GM13977 (cell line): ENCODE results near the gene BAIAP2L2.

Source experiments
- DNase-seq: peaks from one replicate; pipeline ENCODE4 v3.0.0; 2012; ENCODE audit warnings: low spot score
- in situ Hi-C: fragments of 300-500 bp; cut with MboI; formaldehyde crosslinking; loops from one replicate; pipeline ENCODE4 v1.12.0; 2022; ENCODE audit warnings: low sequenced_read_pairs, low pct_unique_long_range_greater_than_20kb, mixed read lengths, inconsistent platforms; ENCODE audit not compliant: unreplicated experiment
- TF ChIP-seq, protein P1 (sequence below): IDR thresholded peaks from 2 replicates; pipeline ENCODE4 v1.5.1; 2012; ENCODE audit warnings: mild to moderate bottlenecking, control low read depth; ENCODE audit not compliant: insufficient read depth; ENCODE audit errors: extremely low read depth, missing control alignments

The BAIAP2L2 gene

DNA sequence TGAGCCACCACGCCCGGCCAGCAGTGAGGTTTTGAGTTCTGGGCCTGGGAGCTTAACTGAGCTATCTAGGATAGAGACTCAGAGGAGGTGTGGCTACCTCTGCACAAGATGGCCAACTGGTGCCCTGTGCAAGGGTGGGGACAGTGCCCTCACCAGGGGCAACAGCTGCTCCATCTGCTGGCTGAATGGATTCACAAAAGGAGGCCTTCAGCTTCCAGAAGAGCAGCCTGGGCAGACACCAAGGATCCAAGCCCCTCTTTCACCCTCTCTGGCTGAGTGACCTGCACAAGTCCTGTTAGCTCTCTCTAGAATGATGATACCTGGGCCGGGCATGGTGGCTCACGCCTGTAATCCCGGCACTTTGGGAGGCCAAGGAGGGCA is 33.5 kb upstream of the BAIAP2L2 start:
- in situ Hi-C loops, result no loop called here
- TF ChIP-seq, protein P1, sequence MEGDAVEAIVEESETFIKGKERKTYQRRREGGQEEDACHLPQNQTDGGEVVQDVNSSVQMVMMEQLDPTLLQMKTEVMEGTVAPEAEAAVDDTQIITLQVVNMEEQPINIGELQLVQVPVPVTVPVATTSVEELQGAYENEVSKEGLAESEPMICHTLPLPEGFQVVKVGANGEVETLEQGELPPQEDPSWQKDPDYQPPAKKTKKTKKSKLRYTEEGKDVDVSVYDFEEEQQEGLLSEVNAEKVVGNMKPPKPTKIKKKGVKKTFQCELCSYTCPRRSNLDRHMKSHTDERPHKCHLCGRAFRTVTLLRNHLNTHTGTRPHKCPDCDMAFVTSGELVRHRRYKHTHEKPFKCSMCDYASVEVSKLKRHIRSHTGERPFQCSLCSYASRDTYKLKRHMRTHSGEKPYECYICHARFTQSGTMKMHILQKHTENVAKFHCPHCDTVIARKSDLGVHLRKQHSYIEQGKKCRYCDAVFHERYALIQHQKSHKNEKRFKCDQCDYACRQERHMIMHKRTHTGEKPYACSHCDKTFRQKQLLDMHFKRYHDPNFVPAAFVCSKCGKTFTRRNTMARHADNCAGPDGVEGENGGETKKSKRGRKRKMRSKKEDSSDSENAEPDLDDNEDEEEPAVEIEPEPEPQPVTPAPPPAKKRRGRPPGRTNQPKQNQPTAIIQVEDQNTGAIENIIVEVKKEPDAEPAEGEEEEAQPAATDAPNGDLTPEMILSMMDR, result no peak
- no peak for DNase-seq

DNA sequence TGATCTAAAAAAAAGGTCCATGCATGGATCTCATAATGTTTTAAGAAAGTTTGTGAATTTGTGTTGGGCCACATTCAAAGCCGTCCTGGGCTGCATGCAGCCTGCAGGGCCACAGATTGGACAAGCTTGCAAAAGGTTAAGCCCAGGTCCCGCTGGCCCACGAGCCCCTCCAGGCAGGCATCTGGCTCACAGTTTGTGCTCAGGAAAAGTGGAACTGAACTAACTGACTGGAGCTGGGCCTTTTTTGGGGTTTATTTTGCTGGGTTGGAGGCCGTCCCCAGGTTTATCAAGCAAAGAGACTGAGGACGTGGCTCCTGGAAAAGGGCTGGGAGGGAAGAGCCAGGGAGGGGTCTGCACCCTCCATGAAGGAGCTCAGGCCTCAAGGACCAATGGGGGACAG is 32.1 kb upstream of the BAIAP2L2 start:
- TF ChIP-seq, protein P1, result no peak
- in situ Hi-C loops, result no loop called here

DNA sequence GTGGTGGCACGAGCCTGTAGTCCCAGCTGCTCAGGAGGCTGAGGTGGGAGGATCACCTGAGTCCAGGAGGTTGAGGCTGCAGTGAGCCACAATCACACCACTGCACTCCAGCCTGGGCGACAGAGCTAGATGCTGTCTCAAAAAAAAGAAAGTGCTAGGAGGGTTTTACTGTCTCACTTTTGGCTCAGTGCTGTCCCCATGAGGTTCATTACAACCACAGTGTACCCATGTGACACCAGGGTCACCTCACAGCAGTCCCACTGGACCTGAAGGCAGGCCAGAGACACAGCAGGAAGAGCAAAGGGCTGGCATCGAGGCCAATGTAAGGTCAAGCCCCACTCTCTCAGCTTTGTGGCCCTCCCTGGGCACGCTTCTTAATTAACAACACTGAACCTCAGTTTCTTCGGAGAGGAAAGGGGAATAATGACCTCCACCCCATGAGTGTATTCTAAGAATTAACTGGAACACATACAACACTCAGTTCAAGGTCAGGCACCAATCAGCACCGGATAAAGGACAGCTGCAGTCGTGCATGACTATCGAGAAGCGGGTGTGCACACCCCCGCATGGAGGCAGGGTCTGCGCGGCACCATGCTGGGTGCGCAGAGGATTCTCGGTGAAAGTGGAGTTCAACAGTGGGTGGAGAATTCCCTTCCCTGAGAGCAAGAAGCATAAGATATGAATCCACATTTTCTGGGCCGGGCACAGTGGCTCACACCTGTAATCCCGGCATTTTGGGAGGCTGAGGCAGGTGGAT is 30.9 kb upstream of the BAIAP2L2 start:
- TF ChIP-seq, protein P1, result no peak
- in situ Hi-C loops, result no loop called here
- DNase-seq, result no peak

More for the DNA sequence above, 32.1 kb upstream of the BAIAP2L2 start:
- DNase-seq, result no peak

DNA sequence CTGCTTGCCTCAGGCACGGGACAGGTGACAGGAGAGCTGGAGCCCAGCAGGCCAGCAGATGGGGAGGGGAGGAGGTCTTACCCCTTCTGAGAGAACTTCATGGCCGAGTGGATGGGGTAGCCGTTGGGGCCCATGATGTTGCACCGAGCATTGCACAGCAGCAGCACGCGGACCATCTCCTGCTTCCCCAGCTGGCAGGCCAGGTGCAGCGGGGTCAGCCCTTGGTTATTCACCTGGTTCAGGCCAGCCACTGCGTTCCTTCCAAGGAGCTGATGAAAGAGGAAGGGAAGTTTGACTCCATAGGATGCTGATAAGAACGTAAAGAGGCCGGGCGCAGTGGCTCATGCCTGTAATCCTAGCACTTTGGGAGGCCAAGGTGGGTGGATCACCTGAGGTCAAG is 29.4 kb upstream of the BAIAP2L2 start:
- no peak for DNase-seq
- in situ Hi-C loops, result no loop called here
- TF ChIP-seq, protein P1, result no peak

DNA sequence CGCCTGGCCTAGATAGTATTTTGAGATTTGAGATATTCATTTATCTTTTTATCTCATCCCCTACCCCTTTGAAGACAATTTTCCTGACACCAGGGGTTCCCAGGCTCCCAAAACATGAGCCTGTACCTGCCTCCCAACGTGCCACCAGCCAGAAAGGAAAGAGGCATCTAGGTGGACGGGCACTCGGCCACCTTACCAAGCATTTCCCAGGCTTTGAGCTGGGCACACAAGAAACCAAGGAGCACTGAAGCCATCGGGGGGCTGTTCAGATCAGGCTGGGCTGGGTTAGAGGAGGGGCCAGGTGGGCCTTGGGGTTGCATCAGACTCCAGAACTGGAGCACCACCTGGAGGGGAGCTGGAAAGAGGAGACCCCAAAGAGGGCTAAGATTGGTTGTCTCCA is 28.5 kb upstream of the BAIAP2L2 start:
- TF ChIP-seq, protein P1, result no peak
- DNase-seq, result no peak
- in situ Hi-C loops, result no loop called here

DNA sequence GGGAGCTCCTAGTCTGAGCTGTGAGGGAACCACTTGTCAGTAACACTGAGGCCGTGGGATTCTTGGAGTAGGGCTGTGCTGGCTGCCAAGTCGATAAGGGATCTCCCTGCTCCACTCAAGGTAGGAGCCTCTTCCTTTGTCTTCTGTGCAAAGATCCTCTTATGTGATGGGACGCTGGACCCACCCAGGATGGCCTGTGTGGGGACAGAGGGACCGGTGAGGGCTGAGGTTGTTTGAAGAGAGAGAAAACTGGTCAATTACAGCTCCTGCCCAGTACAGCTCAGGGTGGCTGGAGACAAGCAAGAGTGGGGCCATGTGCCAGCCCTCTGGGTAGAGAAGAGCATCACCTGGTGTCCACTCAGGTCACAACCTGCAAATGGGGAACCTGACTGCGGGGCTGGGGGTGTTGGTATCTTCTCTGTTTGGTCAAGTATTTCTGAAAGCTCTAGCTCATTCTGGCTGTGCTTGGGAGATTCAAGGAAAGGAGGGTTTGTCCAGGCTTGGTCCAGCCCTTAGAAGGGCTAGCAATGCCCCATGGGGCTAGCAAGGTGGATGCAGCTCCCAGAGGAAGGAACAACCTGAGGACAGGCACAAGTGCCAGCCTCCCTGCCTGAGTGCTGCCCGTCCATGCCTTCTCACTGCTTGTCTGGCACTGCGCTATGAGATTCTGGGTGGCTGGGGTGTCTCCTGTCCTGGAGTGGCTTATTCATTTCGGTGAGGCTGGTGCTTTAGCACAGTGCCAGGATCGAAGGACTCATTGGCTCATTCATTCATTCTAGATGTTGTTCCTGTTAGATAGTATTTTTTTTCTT is 27.6 kb upstream of the BAIAP2L2 start:
- no peak for DNase-seq
- TF ChIP-seq, protein P1, result no peak
- in situ Hi-C loops, result no loop called here
